Gastroesophageal sphincter (tissue), 4 donors: Measurements from ENCODE around the gene HOXA11. TPM values are rescaled to one million over a fixed set of nuclear protein-coding genes. Genes with fewer than 3 reads are reported as not detected.

ENCODE experiments used
- ATAC-seq: fragments of 150-250 bp; one replicate; pipeline ENCODE4 v1.9.1; 2016; ENCODE audit warnings: mild to moderate bottlenecking, moderate library complexity
- H3K27ac ChIP-seq, 4 donors: fragments of 200-600 bp; sonication (generic) in 3 of 4; 1 replicate in 3 of 4; 2 replicates in 1 of 4; pipeline ENCODE4 v1.5.1; 2016 to 2019
- H3K27me3 ChIP-seq: fragments of 200-600 bp; sonication (generic); one replicate; pipeline ENCODE4 v1.5.1; 2019
- H3K36me3 ChIP-seq, 2 donors: fragments of 200-600 bp; sonication (generic); one replicate each; pipeline ENCODE4 v1.5.1; 2019; ENCODE audit warnings: control low read depth in 1 of 2
- H3K4me1 ChIP-seq, 3 donors: fragments of 200-600 bp; sonication (generic); 1 replicate in 2 of 3; 2 replicates in 1 of 3; pipeline ENCODE4 v1.5.1; 2016 to 2019; ENCODE audit warnings: control low read depth in 2 of 3
- H3K4me3 ChIP-seq, 2 donors: fragments of 200-600 bp; sonication (generic); one replicate each; pipeline ENCODE4 v1.5.1; 2019; ENCODE audit warnings: mild to moderate bottlenecking in 1 of 2, moderate library complexity in 1 of 2
- H3K9me3 ChIP-seq, 3 donors: fragments of 200-600 bp; sonication (generic); one replicate each; pipeline ENCODE4 v1.5.1; 2017 to 2019; ENCODE audit warnings: control low read depth in 2 of 3
- EP300 ChIP-seq: sonication (generic); formaldehyde crosslinking; IDR thresholded peaks from one replicate; pipeline ENCODE4 v1.6.1; 2017; ENCODE audit warnings: antibody characterized with exemption, mild to moderate bottlenecking
- POLR2A ChIP-seq, 2 donors: fragments of 450-650 bp; IDR thresholded peaks; one replicate each; pipeline ENCODE4 v1.6.1; 2017; ENCODE audit warnings: antibody characterized with exemption in 2 of 2, mild to moderate bottlenecking in 2 of 2, moderate library complexity in 1 of 2
- POLR2AphosphoS5 ChIP-seq: sonication (generic); formaldehyde crosslinking; IDR thresholded peaks from one replicate; pipeline ENCODE4 v1.6.1; 2017; ENCODE audit warnings: antibody characterized with exemption
- WGBS, 2 donors: methylation state at CpG; one replicate each; pipeline ENCODE4 v1.1.5; 2018; ENCODE audit warnings: low coverage in 1 of 2; 5-methylcytosine and 5-hydroxymethylcytosine counted together
- total RNA-seq, 4 donors: library from RNA; depleted of rRNA; stranded (reverse); fragments of >200 nt; gene quantifications; one replicate each; pipeline ENCODE4 v1.1.0, GENCODE V29; 2016
- TF ChIP-seq, protein P1 (sequence below), 4 experiments: fragments of 200-600 bp in 2 of 4; fragments of 450-650 bp in 2 of 4; sonication (generic) in 1 of 4; IDR thresholded peaks; one replicate each; pipeline ENCODE4 v1.5.1; 2017 to 2019; ENCODE audit warnings: antibody characterized with exemption in 4 of 4, mild to moderate bottlenecking in 2 of 4, moderate library complexity in 2 of 4

Gene HOXA11
- total RNA-seq, 4 donors from 2014 or later: 0.12 TPM; not detected in 3

GRCh38 chr7:27165089-27165995 lies 19.7 kb downstream of the HOXA11 start, which contains the start of gene HOXA9:
TSS of gene HOXA9 (minus strand) at chr7:27165537. CDS start at chr7:27165457, 80 bp downstream.
- WGBS, 2 donors: 7 to 9% methylated on average over 15 to 20 of the region's 82 CpGs
- H3K27me3 ChIP-seq: peaks cover 100% of the 10 kb centered on the region
- no peak for ATAC-seq

GRCh38 chr7:27164367-27165088 lies 20.5 kb downstream of the HOXA11 start:
- TF ChIP-seq, protein P1, sequence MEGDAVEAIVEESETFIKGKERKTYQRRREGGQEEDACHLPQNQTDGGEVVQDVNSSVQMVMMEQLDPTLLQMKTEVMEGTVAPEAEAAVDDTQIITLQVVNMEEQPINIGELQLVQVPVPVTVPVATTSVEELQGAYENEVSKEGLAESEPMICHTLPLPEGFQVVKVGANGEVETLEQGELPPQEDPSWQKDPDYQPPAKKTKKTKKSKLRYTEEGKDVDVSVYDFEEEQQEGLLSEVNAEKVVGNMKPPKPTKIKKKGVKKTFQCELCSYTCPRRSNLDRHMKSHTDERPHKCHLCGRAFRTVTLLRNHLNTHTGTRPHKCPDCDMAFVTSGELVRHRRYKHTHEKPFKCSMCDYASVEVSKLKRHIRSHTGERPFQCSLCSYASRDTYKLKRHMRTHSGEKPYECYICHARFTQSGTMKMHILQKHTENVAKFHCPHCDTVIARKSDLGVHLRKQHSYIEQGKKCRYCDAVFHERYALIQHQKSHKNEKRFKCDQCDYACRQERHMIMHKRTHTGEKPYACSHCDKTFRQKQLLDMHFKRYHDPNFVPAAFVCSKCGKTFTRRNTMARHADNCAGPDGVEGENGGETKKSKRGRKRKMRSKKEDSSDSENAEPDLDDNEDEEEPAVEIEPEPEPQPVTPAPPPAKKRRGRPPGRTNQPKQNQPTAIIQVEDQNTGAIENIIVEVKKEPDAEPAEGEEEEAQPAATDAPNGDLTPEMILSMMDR (IDR thresholded peaks at IDR 0.05): no peak
- TF ChIP-seq EP300 (no peak), POLR2A (IDR thresholded peaks at IDR 0.05) (no peak), POLR2AphosphoS5 (no peak)
- no peak for ATAC-seq
- Histone ChIP-seq H3K27me3 (peaks cover 100% of the 10 kb centered on the region), H3K4me1 (peaks cover 0 to 51% (median 23%) of the 10 kb centered on the region in 3 donors), H3K4me3 (peak overlapping the region in 1 of 2 donors; percentile 36), H3K27ac (no peak overlapping the region), H3K36me3 (no peaks in the 10 kb centered on the region), H3K9me3 (peaks cover 0 to 3% (median 0%) of the 10 kb centered on the region in 3 donors)
- 8 to 12% methylated on average over 8 of the region's 47 CpGs for WGBS, 2 donors

More at GRCh38 chr7:27165089-27165995, 19.7 kb downstream of the HOXA11 start, which contains the start of gene HOXA9:
- TF ChIP-seq, protein P1 (IDR thresholded peaks at IDR 0.05): no peak
- TF ChIP-seq POLR2A (IDR thresholded peaks at IDR 0.05): no peak
- TF ChIP-seq EP300: no peak
- TF ChIP-seq POLR2AphosphoS5: no peak
- peaks cover 0 to 53% (median 28%) of the 10 kb centered on the region in 3 donors for H3K4me1 ChIP-seq
- peaks cover 0 to 3% (median 0%) of the 10 kb centered on the region in 3 donors for H3K9me3 ChIP-seq
- H3K27ac ChIP-seq: no peak within 1 kb of the TSS
- H3K36me3 ChIP-seq: no peaks in the 10 kb centered on the region
- peak within 1 kb of the TSS in 1 of 2 donors; percentile 36 for H3K4me3 ChIP-seq

DNA sequence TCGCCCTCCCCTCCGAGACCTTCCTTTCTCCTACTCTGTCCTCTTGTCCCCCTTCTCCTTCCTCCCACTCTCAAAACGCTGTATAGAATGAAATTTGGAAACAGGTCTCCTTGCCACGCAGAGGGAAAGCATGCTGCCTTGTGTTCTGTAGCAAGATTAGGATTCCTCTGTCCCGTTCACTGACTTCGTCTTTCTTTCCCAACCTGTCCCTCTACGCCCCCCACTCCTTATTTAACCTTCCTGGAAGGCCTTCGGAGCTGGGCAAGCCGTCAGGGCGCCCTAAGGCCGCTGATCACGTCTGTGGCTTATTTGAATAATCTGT lies 21.0 kb downstream of the HOXA11 start:
- Histone ChIP-seq H3K4me3 (peak overlapping the region in 1 of 2 donors; percentile 36), H3K27ac (no peak overlapping the region), H3K4me1 (peaks cover 0 to 47% (median 23%) of the 10 kb centered on the region in 3 donors), H3K27me3 (peaks cover 100% of the 10 kb centered on the region), H3K9me3 (peaks cover 0 to 3% (median 0%) of the 10 kb centered on the region in 3 donors), H3K36me3 (no peaks in the 10 kb centered on the region)
- ATAC-seq: no peak
- WGBS, 2 donors: 44 to 47% methylated on average over 6 to 12 of the region's 12 CpGs
- TF ChIP-seq EP300: no peak
- TF ChIP-seq POLR2AphosphoS5: no peak
- no peak for TF ChIP-seq POLR2A (IDR thresholded peaks at IDR 0.05)
- TF ChIP-seq, protein P1 (IDR thresholded peaks at IDR 0.05): no peak

DNA sequence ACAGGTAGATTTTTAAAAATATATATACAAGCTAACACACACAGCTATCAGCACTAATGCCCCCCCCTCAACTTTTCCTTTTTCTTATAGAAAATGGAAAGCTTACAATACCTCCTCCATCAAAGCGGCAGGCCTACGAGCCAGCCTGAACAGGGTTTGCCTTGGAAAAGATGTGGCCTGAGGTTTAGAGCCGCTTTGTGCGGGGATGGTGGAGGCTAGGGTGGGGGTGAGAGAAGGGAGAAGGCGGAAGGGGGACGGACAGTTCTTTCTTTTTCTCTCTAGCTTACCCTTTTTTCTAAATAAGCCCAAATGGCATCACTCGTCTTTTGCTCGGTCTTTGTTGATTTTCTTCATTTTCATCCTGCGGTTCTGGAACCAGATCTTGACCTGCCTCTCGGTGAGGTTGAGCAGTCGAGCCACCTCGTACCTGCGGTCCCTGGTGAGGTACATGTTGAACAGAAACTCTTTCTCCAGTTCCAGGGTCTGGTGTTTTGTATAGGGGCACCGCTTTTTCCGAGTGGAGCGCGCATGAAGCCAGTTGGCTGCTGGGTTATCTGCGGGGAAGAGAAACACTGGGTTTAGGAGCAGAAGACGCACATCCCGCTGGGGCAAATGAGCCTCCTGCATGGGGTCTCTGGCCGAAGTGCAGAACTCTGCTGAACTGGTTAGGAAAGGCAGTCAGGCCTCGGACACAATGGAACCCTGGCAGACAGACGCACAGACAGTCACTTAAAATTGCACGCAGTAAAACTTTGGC lies 21.6 kb downstream of the HOXA11 start:
- no peak overlapping the region for H3K4me3 ChIP-seq
- peaks cover 0 to 47% (median 23%) of the 10 kb centered on the region in 3 donors for H3K4me1 ChIP-seq
- peaks cover 0 to 3% (median 0%) of the 10 kb centered on the region in 3 donors for H3K9me3 ChIP-seq
- no peak for TF ChIP-seq POLR2A (IDR thresholded peaks at IDR 0.05)
- no peak for TF ChIP-seq POLR2AphosphoS5
- TF ChIP-seq, protein P1 (IDR thresholded peaks at IDR 0.05): no peak
- no peak for TF ChIP-seq EP300
- ATAC-seq: no peak
- H3K27me3 ChIP-seq: peaks cover 100% of the 10 kb centered on the region
- H3K27ac ChIP-seq: no peak overlapping the region
- H3K36me3 ChIP-seq: no peaks in the 10 kb centered on the region
- WGBS, 2 donors: 68 to 69% methylated on average over 13 to 22 of the region's 24 CpGs
